ENCODE results near the gene FAM20A. TPM values are rescaled to one million over a fixed set of nuclear protein-coding genes. Genes with fewer than 3 reads are reported as not detected.

The FAM20A gene
- total and polyA plus RNA-seq, 2 experiments from 2014 or later = 9.3 to 10.9 TPM

GRCh38 chr17:68612209-68612922 is 11.2 kb upstream of the FAM20A start:
- no peak for TF ChIP-seq EZH2 (IDR thresholded peaks at IDR 0.05; ENCODE audit: insufficient read depth, poor library complexity, severe bottlenecking)
- no peak for TF ChIP-seq EZH2phosphoT487 (IDR thresholded peaks at IDR 0.05; ENCODE audit: insufficient read depth, low read depth)
- Histone ChIP-seq H3K4me2 (ENCODE audit: unreplicated experiment) (no peak overlapping the region), H2AFZ (no peak overlapping the region), H3K79me2 (ENCODE audit: insufficient read depth) (no peaks in the 10 kb centered on the region), H3K4me3 (no peak overlapping the region), H3K27ac (no peak overlapping the region), H4K20me1 (ENCODE audit: insufficient read depth) (no peaks in the 10 kb centered on the region), H3K9me2 (ENCODE audit: insufficient read depth) (no peaks in the 10 kb centered on the region), H3F3A (ENCODE audit: insufficient read depth) (no peaks in the 10 kb centered on the region), H3K27me3 (replicated peaks; ENCODE audit: insufficient read depth) (no peaks in the 10 kb centered on the region), H3K9ac (no peak overlapping the region), H3K4me1 (ENCODE audit: insufficient read depth) (no peaks in the 10 kb centered on the region), H3K9me3 (ENCODE audit: low read depth) (peaks cover 9% of the 10 kb centered on the region), H3K36me3 (ENCODE audit: low read depth) (0 out of 2 replicates have a peak, but pooled peaks cover 4% of the 10 kb centered on the region)
- in situ Hi-C loops (cut with MboI) = no loop called here
- DNase-seq = peak; percentile 4
- WGBS, 2 experiments (ENCODE audit: low coverage in 1 of 2, low lambda C conversion rate in 2 of 2, missing lambda C conversion rate in 2 of 2) = 81 to 84% methylated on average over 3 of the region's 3 CpGs

GRCh38 chr17:68611353-68612208 is 10.4 kb upstream of the FAM20A start:
- no peak overlapping the region for H3K4me3 ChIP-seq
- H3K4me2 ChIP-seq (ENCODE audit: unreplicated experiment) = no peak overlapping the region
- H3K36me3 ChIP-seq (ENCODE audit: low read depth) = 0 out of 2 replicates have a peak, but pooled peaks cover 4% of the 10 kb centered on the region
- H3K9me2 ChIP-seq (ENCODE audit: insufficient read depth) = no peaks in the 10 kb centered on the region
- H3K27me3 ChIP-seq (replicated peaks; ENCODE audit: insufficient read depth) = no peaks in the 10 kb centered on the region
- WGBS, 2 experiments (ENCODE audit: low coverage in 1 of 2, low lambda C conversion rate in 2 of 2, missing lambda C conversion rate in 2 of 2) = 60 to 69% methylated on average over 4 of the region's 4 CpGs
- no peak for TF ChIP-seq EZH2phosphoT487 (IDR thresholded peaks at IDR 0.05; ENCODE audit: insufficient read depth, low read depth)
- TF ChIP-seq EZH2 (IDR thresholded peaks at IDR 0.05; ENCODE audit: insufficient read depth, poor library complexity, severe bottlenecking) = no peak
- in situ Hi-C loops (cut with MboI) = no loop called here
- H3K79me2 ChIP-seq (ENCODE audit: insufficient read depth) = no peaks in the 10 kb centered on the region
- no peaks in the 10 kb centered on the region for H3F3A ChIP-seq (ENCODE audit: insufficient read depth)
- H3K9ac ChIP-seq = no peak overlapping the region
- DNase-seq = no peak
- peaks cover 9% of the 10 kb centered on the region for H3K9me3 ChIP-seq (ENCODE audit: low read depth)
- H3K27ac ChIP-seq = no peak overlapping the region
- H2AFZ ChIP-seq = no peak overlapping the region
- H3K4me1 ChIP-seq (ENCODE audit: insufficient read depth) = no peaks in the 10 kb centered on the region
- H4K20me1 ChIP-seq (ENCODE audit: insufficient read depth) = no peaks in the 10 kb centered on the region

- Histone ChIP-seq H3K79me2 (ENCODE audit: insufficient read depth) (no peaks in the 10 kb centered on the region), H3K4me3 (no peak overlapping the region), H3K9me3 (ENCODE audit: low read depth) (peaks cover 9% of the 10 kb centered on the region), H4K20me1 (ENCODE audit: insufficient read depth) (no peaks in the 10 kb centered on the region), H3K4me1 (ENCODE audit: insufficient read depth) (no peaks in the 10 kb centered on the region), H3F3A (ENCODE audit: insufficient read depth) (no peaks in the 10 kb centered on the region), H3K27ac (no peak overlapping the region), H3K36me3 (ENCODE audit: low read depth) (0 out of 2 replicates have a peak, but pooled peaks cover 4% of the 10 kb centered on the region), H3K9me2 (ENCODE audit: insufficient read depth) (no peaks in the 10 kb centered on the region), H3K27me3 (replicated peaks; ENCODE audit: insufficient read depth) (no peaks in the 10 kb centered on the region), H2AFZ (no peak overlapping the region), H3K4me2 (ENCODE audit: unreplicated experiment) (no peak overlapping the region), H3K9ac (no peak overlapping the region)
- DNase-seq = no peak
- in situ Hi-C loops (cut with MboI) = no loop called here
- 80 to 95% methylated on average over 1 of the region's 1 CpG for WGBS, 2 experiments (ENCODE audit: low coverage in 1 of 2, low lambda C conversion rate in 2 of 2, missing lambda C conversion rate in 2 of 2)
- no peak for TF ChIP-seq EZH2 (IDR thresholded peaks at IDR 0.05; ENCODE audit: insufficient read depth, poor library complexity, severe bottlenecking)
- no peak for TF ChIP-seq EZH2phosphoT487 (IDR thresholded peaks at IDR 0.05; ENCODE audit: insufficient read depth, low read depth)
Measured at GRCh38 chr17:68610554-68610953, 9.4 kb upstream of the FAM20A start.

GRCh38 chr17:68608515-68609130 is 7.5 kb upstream of the FAM20A start:
- no peaks in the 10 kb centered on the region for H3K9me2 ChIP-seq (ENCODE audit: insufficient read depth)
- 82 to 89% methylated on average over 1 of the region's 1 CpG for WGBS, 2 experiments (ENCODE audit: low coverage in 1 of 2, low lambda C conversion rate in 2 of 2, missing lambda C conversion rate in 2 of 2)
- TF ChIP-seq EZH2 (IDR thresholded peaks at IDR 0.05; ENCODE audit: insufficient read depth, poor library complexity, severe bottlenecking) = no peak
- TF ChIP-seq EZH2phosphoT487 (IDR thresholded peaks at IDR 0.05; ENCODE audit: insufficient read depth, low read depth) = no peak
- H3K79me2 ChIP-seq (ENCODE audit: insufficient read depth) = no peaks in the 10 kb centered on the region
- H3K27ac ChIP-seq = no peak overlapping the region
- H3K9ac ChIP-seq = no peak overlapping the region
- H4K20me1 ChIP-seq (ENCODE audit: insufficient read depth) = no peaks in the 10 kb centered on the region
- no peaks in the 10 kb centered on the region for H3K27me3 ChIP-seq (replicated peaks; ENCODE audit: insufficient read depth)
- no peak overlapping the region for H3K4me3 ChIP-seq
- peaks cover 9% of the 10 kb centered on the region for H3K9me3 ChIP-seq (ENCODE audit: low read depth)
- H3K4me1 ChIP-seq (ENCODE audit: insufficient read depth) = no peaks in the 10 kb centered on the region
- in situ Hi-C loops (cut with MboI) = no loop called here
- no peaks in the 10 kb centered on the region for H3F3A ChIP-seq (ENCODE audit: insufficient read depth)
- DNase-seq = no peak
- H3K36me3 ChIP-seq (ENCODE audit: low read depth) = 0 out of 2 replicates have a peak, but pooled peaks cover 4% of the 10 kb centered on the region
- H3K4me2 ChIP-seq (ENCODE audit: unreplicated experiment) = no peak overlapping the region
- H2AFZ ChIP-seq = no peak overlapping the region

Data from GM23248 (cell line).